HG03175 (cell line): ENCODE results near the gene GRID1.

ENCODE experiments used
- ATAC-seq: cut with Tn5 transposase; IDR thresholded peaks from one replicate; pipeline ENCODE4 v1.9.1; 2021; ENCODE audit warnings: mild to moderate bottlenecking, moderate library complexity; ENCODE audit not compliant: unreplicated experiment

The GRID1 gene

DNA sequence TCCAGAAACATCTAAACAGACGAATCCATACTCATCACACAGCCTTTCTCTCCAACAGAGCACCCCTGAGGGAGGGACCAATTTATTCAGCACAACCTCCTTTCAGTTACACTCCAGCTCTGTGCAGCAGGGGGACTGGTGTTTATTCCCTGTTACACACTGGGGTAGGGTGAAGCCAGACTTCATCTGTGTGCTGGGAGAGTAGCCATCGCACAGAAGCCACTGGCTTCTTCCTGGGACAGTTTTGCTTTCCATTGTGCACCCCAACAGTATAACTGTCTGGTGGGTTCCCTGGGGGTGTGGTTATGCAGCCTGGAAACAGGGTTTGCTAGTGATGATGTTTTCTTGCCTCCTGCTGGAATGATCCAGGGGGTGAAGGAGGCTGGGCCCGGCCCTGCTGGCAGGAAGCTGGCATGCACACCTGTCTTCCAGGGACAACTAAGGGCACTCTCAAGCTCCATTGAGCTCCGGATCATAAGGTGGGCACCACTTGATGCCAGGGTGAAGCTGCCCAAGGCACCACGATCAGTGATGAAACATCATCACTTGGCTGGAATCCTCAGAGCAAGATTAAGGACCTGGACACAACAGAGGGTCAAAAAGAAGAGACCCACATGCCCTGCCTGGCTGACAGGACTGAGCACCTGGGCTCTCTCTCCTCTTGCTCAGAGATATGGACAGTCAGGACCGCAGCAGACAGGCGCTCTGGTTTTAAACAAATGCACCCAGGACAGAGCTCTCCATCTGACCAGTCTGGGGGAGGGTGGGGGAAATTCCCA lies 293.2 kb downstream of the GRID1 start:
- ATAC-seq = no peak

DNA sequence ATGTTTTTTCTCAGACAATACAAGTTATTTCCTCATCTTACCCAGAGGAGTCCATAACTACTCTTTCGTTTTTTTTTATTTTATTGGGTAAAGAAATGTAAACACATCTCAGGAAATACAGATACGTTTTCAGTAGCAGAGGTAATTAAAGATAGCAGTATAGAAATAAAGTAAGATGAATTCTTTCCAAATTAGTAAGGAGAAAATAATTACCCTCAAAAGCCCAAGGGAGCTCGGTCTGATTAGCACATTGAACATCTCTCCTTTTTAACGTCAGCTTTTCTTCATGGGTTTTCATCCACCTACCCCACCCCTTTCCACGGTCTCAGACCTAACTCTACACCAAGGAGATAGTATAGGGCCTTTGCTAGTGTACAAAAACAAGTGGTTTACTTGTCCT lies 294.2 kb downstream of the GRID1 start:
- no peak for ATAC-seq

GRCh38 chr10:86071758-86072157 lies 294.8 kb downstream of the GRID1 start:
- ATAC-seq = no peak

- ATAC-seq = no peak
Measured at GRCh38 chr10:86071145-86071544, 295.4 kb downstream of the GRID1 start.

DNA sequence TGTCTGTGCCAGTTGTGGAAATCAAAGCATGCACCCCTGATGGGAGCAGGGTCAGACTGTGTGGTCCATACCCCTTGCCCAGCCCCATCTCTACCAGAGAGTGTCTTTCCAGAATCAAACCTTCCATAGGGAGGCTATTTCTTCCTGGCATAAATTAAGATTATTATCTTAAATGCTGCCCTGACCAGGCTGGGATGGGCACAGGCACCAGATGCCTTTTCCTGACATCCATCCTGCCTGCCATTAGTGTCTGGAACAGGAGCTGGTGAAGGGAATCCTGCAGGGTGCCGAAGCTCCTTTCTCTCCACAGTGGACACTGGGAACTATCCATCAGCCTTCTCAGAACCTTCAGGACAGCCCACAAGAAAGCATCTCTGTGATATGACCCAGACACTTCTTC lies 296.3 kb downstream of the GRID1 start:
- ATAC-seq = no peak

DNA sequence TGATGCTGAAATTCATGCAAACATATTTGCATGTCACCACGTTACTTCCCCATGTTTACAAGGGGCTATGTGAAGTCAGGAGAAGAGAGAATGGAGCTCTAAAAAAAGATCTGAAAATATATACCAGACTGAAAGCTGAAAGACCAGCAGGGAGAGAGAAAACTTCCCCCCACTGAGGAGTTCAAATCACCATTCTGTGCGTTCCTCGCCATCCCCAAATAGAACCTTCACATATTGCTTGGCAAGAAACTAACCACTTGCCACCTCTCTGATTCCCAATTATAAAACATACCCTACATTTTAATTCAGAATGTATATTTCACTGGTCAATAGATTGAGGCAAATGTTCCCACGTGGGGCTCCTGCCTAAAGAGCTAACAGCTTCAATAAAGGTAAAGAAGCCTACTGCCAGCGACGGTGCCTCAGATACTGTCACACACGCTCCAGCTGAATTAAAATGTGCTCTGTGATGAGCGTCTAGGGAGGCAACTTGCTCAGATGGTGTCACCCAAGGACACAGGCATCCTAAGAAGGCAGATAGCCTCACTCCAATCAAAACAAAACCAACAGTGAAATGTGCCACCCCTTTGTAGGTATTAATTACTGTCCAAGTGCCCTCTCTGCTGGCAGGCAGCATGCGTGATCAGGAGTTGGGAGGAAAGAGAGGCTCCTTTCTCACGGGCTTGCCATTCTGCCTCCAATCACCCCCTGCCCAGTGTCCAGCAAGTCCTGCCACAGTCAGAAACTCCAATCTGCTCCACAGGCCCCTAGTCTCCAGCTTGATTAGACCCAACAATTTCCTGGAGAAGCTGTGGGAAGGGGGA lies 298.2 kb downstream of the GRID1 start:
- no peak for ATAC-seq

DNA sequence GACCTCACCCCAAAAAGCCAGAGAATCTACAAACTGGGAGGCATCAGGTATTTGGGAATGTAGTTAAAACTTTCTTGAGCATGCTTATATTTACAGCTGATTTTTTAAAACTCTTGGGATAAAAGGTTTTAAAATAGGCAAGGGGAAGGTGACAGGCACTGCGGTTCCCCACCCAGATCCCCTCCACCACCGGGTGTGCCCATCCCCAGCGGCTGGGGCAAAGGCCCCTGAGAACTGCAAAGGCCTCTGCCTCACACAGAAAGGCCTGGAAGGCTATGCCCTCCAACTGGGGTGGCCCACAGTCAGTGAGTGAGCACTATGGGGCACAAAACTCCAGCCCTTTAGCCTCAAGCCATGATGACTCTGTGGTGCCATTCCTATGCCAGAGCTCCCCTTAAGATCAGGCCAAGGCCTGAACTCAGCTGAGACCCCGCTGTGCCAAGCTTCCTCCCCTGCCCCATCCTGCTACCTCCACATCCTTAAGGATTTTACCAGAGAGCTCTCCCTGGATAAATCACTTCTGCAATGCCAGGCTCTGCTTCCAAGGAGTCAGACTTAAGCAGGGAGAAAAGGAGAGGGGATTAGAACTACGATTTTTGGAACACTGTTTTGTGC lies 299.1 kb downstream of the GRID1 start:
- no peak for ATAC-seq

GRCh38 chr10:86066696-86067095 lies 299.9 kb downstream of the GRID1 start:
- no peak for ATAC-seq

GRCh38 chr10:86065711-86066251 lies 300.8 kb downstream of the GRID1 start:
- ATAC-seq = no peak

- no peak for ATAC-seq
Measured at GRCh38 chr10:86064931-86065662, 301.5 kb downstream of the GRID1 start.

DNA sequence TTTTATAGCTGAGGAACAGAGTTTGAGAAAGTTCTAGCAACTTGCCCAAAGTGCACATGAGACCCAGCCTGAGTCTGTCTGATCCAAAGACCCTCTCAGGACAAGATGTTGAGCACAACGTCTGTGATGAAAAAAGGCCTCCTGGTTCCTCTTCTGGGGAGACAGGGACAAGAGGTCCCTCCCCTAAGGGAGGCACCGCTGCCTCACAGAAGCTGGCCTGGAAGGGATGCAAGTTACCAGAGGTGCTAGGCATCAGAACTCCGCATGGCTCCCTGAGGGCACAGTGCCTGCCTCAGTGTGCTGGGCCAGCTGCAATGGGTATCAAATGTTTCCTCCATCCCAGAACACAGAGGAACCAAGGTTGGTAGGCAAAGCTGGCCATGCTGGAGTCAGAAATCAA lies 302.4 kb downstream of the GRID1 start:
- no peak for ATAC-seq

DNA sequence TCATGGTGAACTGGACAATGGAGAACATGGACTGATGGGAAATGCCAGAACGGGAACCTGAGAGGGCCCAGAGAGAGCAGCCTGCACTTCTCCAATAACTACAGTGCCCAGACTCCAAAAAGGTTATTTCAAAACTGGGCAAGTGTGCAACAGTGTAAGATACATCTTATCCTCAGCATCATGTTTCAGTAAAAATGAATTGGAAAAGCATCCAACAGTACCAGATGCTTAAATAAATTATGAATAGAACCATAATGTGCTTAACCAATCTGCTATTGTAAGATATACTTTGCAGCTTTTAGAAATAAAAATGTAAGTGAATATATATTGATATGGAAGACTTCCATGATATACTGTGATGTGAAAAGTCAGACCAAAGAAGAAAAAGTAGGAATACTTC lies 303.3 kb downstream of the GRID1 start:
- ATAC-seq = no peak

DNA sequence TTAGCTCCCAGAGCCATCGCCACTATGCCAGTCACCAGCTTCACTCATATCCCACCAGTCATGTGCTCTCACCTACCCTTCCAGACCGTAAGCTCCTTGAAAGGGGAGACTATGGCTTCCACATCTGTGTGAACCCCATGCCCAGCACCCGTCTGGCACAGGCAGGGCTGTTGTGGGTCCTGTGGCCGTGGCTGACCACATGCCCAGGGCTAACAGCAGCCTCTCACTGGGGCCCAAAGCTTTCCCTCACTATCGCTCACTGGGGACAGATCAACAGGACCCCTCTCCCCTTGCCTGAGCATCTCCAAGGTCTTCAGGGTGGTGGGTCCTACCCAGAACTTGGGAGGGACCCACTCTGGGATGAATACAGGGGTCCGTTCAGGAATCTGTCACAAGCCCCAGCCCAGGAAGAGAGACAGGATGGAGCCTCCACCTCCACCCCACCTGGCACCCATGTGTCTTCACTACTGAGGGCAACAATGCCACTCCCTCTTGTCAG lies 303.9 kb downstream of the GRID1 start:
- no peak for ATAC-seq

- ATAC-seq = no peak
Measured at GRCh38 chr10:86062198-86062550, 304.4 kb downstream of the GRID1 start.

GRCh38 chr10:86061278-86062197 lies 305.1 kb downstream of the GRID1 start:
- ATAC-seq = no peak

GRCh38 chr10:86060386-86061277 lies 306.0 kb downstream of the GRID1 start:
- ATAC-seq = no peak

GRCh38 chr10:86059892-86060291 lies 306.7 kb downstream of the GRID1 start:
- no peak for ATAC-seq

DNA sequence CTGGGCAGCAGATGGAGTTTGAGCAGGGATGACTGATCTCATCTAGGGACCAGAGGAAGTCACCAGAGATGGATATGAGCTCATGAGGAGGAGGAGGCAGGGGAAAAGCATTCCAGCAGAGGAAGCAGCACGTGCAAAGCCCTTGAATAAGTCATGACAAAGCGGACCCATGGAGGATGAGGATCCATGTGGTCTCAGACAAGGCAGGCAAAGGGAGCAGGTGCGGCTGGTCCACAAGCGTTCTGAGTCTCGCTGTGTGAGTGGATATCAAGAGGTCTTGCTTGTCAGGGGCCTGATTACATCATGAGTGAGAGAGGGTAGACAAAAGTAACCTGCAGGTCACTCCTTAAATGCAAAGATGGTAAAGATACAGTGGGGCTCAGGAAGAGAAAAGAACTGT lies 307.6 kb downstream of the GRID1 start:
- no peak for ATAC-seq

DNA sequence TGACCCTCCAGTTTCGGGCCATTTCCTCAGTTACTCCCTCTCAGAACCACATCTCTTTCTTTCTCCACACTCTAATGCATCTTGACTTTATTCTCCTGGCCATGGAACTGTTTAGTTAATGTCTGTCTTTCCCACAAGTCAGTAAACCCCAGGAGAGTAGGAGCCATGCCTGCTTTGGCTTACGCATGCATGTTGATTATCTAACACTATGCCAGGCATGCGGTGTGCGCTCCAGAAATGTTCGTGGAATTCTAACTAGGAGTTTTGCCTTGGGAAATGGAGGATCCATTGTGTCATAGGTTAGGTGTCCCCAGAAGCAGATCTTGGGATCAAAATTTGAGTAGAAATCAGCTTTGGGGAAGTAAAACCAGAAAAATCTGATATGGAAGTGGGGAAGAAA lies 308.9 kb downstream of the GRID1 start:
- ATAC-seq = no peak
